ENCODE measurements around the gene LPAR1.

DNA sequence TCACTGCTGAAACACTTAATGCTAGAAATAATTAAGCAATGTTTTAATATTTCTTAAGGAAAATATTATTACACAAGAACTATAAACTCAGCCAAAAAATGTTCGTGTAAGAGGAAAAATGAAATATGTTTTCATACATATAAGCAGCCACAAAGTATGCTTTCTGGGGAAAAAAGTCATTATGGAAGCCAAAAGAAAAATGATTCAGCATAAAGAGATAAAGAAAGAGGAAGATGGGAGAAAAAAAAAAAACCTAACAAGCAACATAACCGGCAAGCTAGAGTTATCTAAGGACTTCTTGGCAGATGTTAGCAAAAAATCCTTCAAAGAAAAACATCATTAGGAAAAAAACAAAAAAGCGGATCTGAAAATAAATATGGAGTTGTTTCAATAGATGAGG, 190.6 kb downstream of the LPAR1 start:
- TF ChIP-seq CTCF (IDR thresholded peaks at IDR 0.05) (no peak), POLR2A (IDR thresholded peaks at IDR 0.05) (no peak)
